HUES6 (cell line): ENCODE results near the gene TNPO3.
A peak's percentile ranks its signal among the peaks of the same experiment; 100 is the strongest.

Source experiments
- H3K27ac ChIP-seq: 2 replicates; pipeline ENCODE4 v1.7.0; 2013; ENCODE audit warnings: low read depth, mild to moderate bottlenecking, low read length, inconsistent platforms
- H3K27me3 ChIP-seq: 2 replicates; pipeline ENCODE4 v1.6.1; 2013; ENCODE audit warnings: low read length; ENCODE audit not compliant: control insufficient read depth, insufficient read depth
- H3K36me3 ChIP-seq: 2 replicates; pipeline ENCODE4 v1.6.1; 2013; ENCODE audit warnings: low read length; ENCODE audit not compliant: control insufficient read depth, insufficient read depth
- H3K4me1 ChIP-seq: 2 replicates; pipeline ENCODE4 v1.6.1; 2013; ENCODE audit warnings: low read length; ENCODE audit not compliant: control insufficient read depth, insufficient read depth
- H3K4me3 ChIP-seq: 2 replicates; pipeline ENCODE4 v1.5.1; 2013; ENCODE audit warnings: low read depth, low read length
- H3K9ac ChIP-seq: one replicate; pipeline ENCODE4 v1.6.1; 2013; ENCODE audit warnings: mild to moderate bottlenecking, low read length
- H3K9me3 ChIP-seq: 2 replicates; pipeline ENCODE4 v1.6.1; 2013; ENCODE audit warnings: low read depth, low read length; ENCODE audit not compliant: control insufficient read depth, insufficient read depth

Gene TNPO3

GRCh38 chr7:129054438-129055293 is at the start of gene TNPO3:
Gene TNPO3, minus strand, starts transcription at chr7:129055111. Its CDS starts 341 bp downstream, at chr7:129054770.
- Histone ChIP-seq H3K4me1 (peaks cover 16% of the 10 kb centered on the region; the same call in 1 of the 2 replicates), H3K9me3 (no peaks in the 10 kb centered on the region), H3K9ac (peak within 1 kb of the TSS; percentile 97), H3K27me3 (no peaks in the 10 kb centered on the region), H3K4me3 (peak within 1 kb of the TSS; percentile 97), H3K36me3 (peaks cover 5% of the 10 kb centered on the region; the same call in 1 of the 2 replicates), H3K27ac (peak within 1 kb of the TSS; percentile 94)

- Histone ChIP-seq H3K27ac (no peak overlapping the region), H3K36me3 (no peaks in the 10 kb centered on the region), H3K9ac (no peak overlapping the region)
Measured at GRCh38 chr7:129103561-129104324, 48.8 kb upstream of the TNPO3 start.

GRCh38 chr7:129101746-129102145 is 46.8 kb upstream of the TNPO3 start:
- no peaks in the 10 kb centered on the region for H3K9me3 ChIP-seq

More at GRCh38 chr7:129103561-129104324, 48.8 kb upstream of the TNPO3 start:
- peaks cover 5% of the 10 kb centered on the region; the same call in 1 of the 2 replicates for H3K4me1 ChIP-seq
- H3K27me3 ChIP-seq: no peaks in the 10 kb centered on the region
- no peaks in the 10 kb centered on the region for H3K9me3 ChIP-seq
- no peak overlapping the region for H3K4me3 ChIP-seq

GRCh38 chr7:129100827-129101166 is 45.9 kb upstream of the TNPO3 start:
- Histone ChIP-seq H3K9ac (no peak overlapping the region), H3K4me3 (no peak overlapping the region), H3K9me3 (no peaks in the 10 kb centered on the region), H3K36me3 (no peaks in the 10 kb centered on the region), H3K27me3 (no peaks in the 10 kb centered on the region), H3K4me1 (peaks cover 5% of the 10 kb centered on the region; the same call in 1 of the 2 replicates), H3K27ac (no peak overlapping the region)

More at GRCh38 chr7:129101746-129102145, 46.8 kb upstream of the TNPO3 start:
- H3K4me1 ChIP-seq: peaks cover 5% of the 10 kb centered on the region; the same call in 1 of the 2 replicates
- H3K36me3 ChIP-seq: no peaks in the 10 kb centered on the region
- no peak overlapping the region for H3K9ac ChIP-seq
- no peak overlapping the region for H3K27ac ChIP-seq
- H3K27me3 ChIP-seq: no peaks in the 10 kb centered on the region
- H3K4me3 ChIP-seq: no peak overlapping the region

GRCh38 chr7:129098409-129099084 is 43.6 kb upstream of the TNPO3 start:
- H3K9ac ChIP-seq: no peak overlapping the region
- no peaks in the 10 kb centered on the region for H3K36me3 ChIP-seq
- H3K27ac ChIP-seq: no peak overlapping the region
- no peak overlapping the region for H3K4me3 ChIP-seq
- no peaks in the 10 kb centered on the region for H3K27me3 ChIP-seq
- H3K4me1 ChIP-seq: peaks cover 5% of the 10 kb centered on the region; the same call in 1 of the 2 replicates
- H3K9me3 ChIP-seq: no peaks in the 10 kb centered on the region

GRCh38 chr7:129095258-129095657 is 40.3 kb upstream of the TNPO3 start:
- Histone ChIP-seq H3K36me3 (no peaks in the 10 kb centered on the region), H3K27me3 (no peaks in the 10 kb centered on the region), H3K27ac (no peak overlapping the region), H3K9me3 (no peaks in the 10 kb centered on the region), H3K4me3 (no peak overlapping the region), H3K4me1 (peaks cover 3% of the 10 kb centered on the region; the same call in 1 of the 2 replicates), H3K9ac (no peak overlapping the region)

GRCh38 chr7:129094501-129094900 is 39.6 kb upstream of the TNPO3 start:
- Histone ChIP-seq H3K36me3 (no peaks in the 10 kb centered on the region), H3K9ac (no peak overlapping the region), H3K27ac (no peak overlapping the region), H3K9me3 (no peaks in the 10 kb centered on the region), H3K4me3 (no peak overlapping the region), H3K4me1 (peaks cover 6% of the 10 kb centered on the region; the same call in 1 of the 2 replicates), H3K27me3 (no peaks in the 10 kb centered on the region)

- Histone ChIP-seq H3K9ac (no peak overlapping the region), H3K4me1 (peaks cover 6% of the 10 kb centered on the region; the same call in 1 of the 2 replicates), H3K9me3 (no peaks in the 10 kb centered on the region), H3K36me3 (no peaks in the 10 kb centered on the region), H3K27ac (no peak overlapping the region), H3K27me3 (no peaks in the 10 kb centered on the region), H3K4me3 (no peak overlapping the region)
Measured at GRCh38 chr7:129093867-129094456, 39.1 kb upstream of the TNPO3 start.

GRCh38 chr7:129091484-129092002 is 36.6 kb upstream of the TNPO3 start:
- Histone ChIP-seq H3K36me3 (no peaks in the 10 kb centered on the region), H3K27me3 (no peaks in the 10 kb centered on the region), H3K4me3 (no peak overlapping the region), H3K27ac (no peak overlapping the region), H3K9ac (no peak overlapping the region), H3K4me1 (peaks cover 6% of the 10 kb centered on the region; the same call in 1 of the 2 replicates), H3K9me3 (no peaks in the 10 kb centered on the region)

GRCh38 chr7:129090300-129090907 is 35.5 kb upstream of the TNPO3 start:
- Histone ChIP-seq H3K9ac (no peak overlapping the region), H3K4me3 (no peak overlapping the region), H3K4me1 (peaks cover 6% of the 10 kb centered on the region; the same call in 1 of the 2 replicates), H3K27ac (no peak overlapping the region), H3K27me3 (no peaks in the 10 kb centered on the region), H3K36me3 (no peaks in the 10 kb centered on the region), H3K9me3 (no peaks in the 10 kb centered on the region)
